ENCODE measurements around the gene AUTS2.

GRCh38 chr7:70459546-70459945 lies 861.3 kb downstream of the AUTS2 start:
- TF ChIP-seq, protein P1, sequence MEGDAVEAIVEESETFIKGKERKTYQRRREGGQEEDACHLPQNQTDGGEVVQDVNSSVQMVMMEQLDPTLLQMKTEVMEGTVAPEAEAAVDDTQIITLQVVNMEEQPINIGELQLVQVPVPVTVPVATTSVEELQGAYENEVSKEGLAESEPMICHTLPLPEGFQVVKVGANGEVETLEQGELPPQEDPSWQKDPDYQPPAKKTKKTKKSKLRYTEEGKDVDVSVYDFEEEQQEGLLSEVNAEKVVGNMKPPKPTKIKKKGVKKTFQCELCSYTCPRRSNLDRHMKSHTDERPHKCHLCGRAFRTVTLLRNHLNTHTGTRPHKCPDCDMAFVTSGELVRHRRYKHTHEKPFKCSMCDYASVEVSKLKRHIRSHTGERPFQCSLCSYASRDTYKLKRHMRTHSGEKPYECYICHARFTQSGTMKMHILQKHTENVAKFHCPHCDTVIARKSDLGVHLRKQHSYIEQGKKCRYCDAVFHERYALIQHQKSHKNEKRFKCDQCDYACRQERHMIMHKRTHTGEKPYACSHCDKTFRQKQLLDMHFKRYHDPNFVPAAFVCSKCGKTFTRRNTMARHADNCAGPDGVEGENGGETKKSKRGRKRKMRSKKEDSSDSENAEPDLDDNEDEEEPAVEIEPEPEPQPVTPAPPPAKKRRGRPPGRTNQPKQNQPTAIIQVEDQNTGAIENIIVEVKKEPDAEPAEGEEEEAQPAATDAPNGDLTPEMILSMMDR (IDR thresholded peaks at IDR 0.05 in 8 of 11, conservative IDR thresholded peaks at IDR 0.05 in 3 of 11): no peak
- TF ChIP-seq POLR2AphosphoS5 (IDR thresholded peaks at IDR 0.05): no peak

All from spleen (tissue), 7 donors.